Tibial artery (tissue), 4 donors: ENCODE results near the gene CYP27B1.

ENCODE experiments used
- DNase-seq, 2 donors: peaks; one replicate each; pipeline ENCODE4 v3.0.0-alpha.2; 2019
- H3K27ac ChIP-seq, 2 donors: fragments of 200-600 bp; sonication (generic) in 1 of 2; 1 replicate in 1 of 2; 2 replicates in 1 of 2; pipeline ENCODE4 v1.5.1; 2018 to 2019; ENCODE audit warnings: mild to moderate bottlenecking in 1 of 2
- H3K27me3 ChIP-seq, 2 donors: fragments of 200-600 bp; sonication (generic) in 1 of 2; one replicate each; pipeline versions ENCODE4 v1.5.1 to v1.6.0; 2016 to 2019
- H3K36me3 ChIP-seq, 3 donors: fragments of 200-600 bp; sonication (generic) in 2 of 3; one replicate each; pipeline ENCODE4 v1.5.1; 2016 to 2019; ENCODE audit warnings: mild to moderate bottlenecking in 2 of 3
- H3K4me1 ChIP-seq, 4 donors: fragments of 200-600 bp; sonication (generic) in 2 of 4; 1 replicate in 3 of 4; 2 replicates in 1 of 4; pipeline ENCODE4 v1.5.1; 2016 to 2019
- H3K4me3 ChIP-seq, 2 donors: fragments of 200-600 bp; sonication (generic) in 1 of 2; 1 replicate in 1 of 2; 2 replicates in 1 of 2; pipeline ENCODE4 v1.5.1; 2018 to 2019; ENCODE audit warnings: mild to moderate bottlenecking in 2 of 2
- H3K9me3 ChIP-seq, 3 donors: fragments of 200-600 bp; sonication (generic) in 1 of 3; one replicate each; pipeline ENCODE4 v1.5.1; 2016 to 2019
- intact Hi-C: fragments of 100-400 bp; cut with DNase I; formaldehyde crosslinking; loops from one replicate; pipeline ENCODE4 v1.15.0; 2023; ENCODE audit warnings: low total_unique reads
- TF ChIP-seq, protein P1 (sequence below), 2 experiments: fragments of 200-600 bp in 1 of 2; fragments of 450-650 bp in 1 of 2; IDR thresholded peaks; one replicate each; pipeline ENCODE4 v1.5.1; 2017 to 2019; ENCODE audit warnings: antibody characterized with exemption in 2 of 2, mild to moderate bottlenecking in 1 of 2, moderate library complexity in 1 of 2

CYP27B1 gene

GRCh38 chr12:57719777-57720605 lies 46.9 kb downstream of the CYP27B1 start:
- DNase-seq = no peak
- H3K27me3 ChIP-seq = peaks cover 0 to 6% of the 10 kb centered on the region in 2 donors
- peaks cover 56 to 71% (median 64%) of the 10 kb centered on the region in 3 donors for H3K36me3 ChIP-seq
- no peak overlapping the region for H3K27ac ChIP-seq
- TF ChIP-seq, protein P1, sequence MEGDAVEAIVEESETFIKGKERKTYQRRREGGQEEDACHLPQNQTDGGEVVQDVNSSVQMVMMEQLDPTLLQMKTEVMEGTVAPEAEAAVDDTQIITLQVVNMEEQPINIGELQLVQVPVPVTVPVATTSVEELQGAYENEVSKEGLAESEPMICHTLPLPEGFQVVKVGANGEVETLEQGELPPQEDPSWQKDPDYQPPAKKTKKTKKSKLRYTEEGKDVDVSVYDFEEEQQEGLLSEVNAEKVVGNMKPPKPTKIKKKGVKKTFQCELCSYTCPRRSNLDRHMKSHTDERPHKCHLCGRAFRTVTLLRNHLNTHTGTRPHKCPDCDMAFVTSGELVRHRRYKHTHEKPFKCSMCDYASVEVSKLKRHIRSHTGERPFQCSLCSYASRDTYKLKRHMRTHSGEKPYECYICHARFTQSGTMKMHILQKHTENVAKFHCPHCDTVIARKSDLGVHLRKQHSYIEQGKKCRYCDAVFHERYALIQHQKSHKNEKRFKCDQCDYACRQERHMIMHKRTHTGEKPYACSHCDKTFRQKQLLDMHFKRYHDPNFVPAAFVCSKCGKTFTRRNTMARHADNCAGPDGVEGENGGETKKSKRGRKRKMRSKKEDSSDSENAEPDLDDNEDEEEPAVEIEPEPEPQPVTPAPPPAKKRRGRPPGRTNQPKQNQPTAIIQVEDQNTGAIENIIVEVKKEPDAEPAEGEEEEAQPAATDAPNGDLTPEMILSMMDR (IDR thresholded peaks at IDR 0.05) = no peak
- no peak overlapping the region for H3K4me3 ChIP-seq
- no peaks in the 10 kb centered on the region for H3K9me3 ChIP-seq
- no peaks in the 10 kb centered on the region for H3K4me1 ChIP-seq
- intact Hi-C loops = loop anchor here (10.0 kb wide), 1 partner anchor 185 kb away; no protein-coding TSS in a partner anchor

- intact Hi-C loops = no loop called here
- H3K27ac ChIP-seq = no peak overlapping the region
- H3K4me3 ChIP-seq = no peak overlapping the region
- TF ChIP-seq, protein P1 (IDR thresholded peaks at IDR 0.05) = no peak
- H3K4me1 ChIP-seq = no peaks in the 10 kb centered on the region
- H3K9me3 ChIP-seq = no peaks in the 10 kb centered on the region
- peaks cover 64 to 82% (median 71%) of the 10 kb centered on the region in 3 donors for H3K36me3 ChIP-seq
- no peaks in the 10 kb centered on the region for H3K27me3 ChIP-seq
- DNase-seq = no peak
Observed at GRCh38 chr12:57718641-57719528, 48.0 kb downstream of the CYP27B1 start.

DNA sequence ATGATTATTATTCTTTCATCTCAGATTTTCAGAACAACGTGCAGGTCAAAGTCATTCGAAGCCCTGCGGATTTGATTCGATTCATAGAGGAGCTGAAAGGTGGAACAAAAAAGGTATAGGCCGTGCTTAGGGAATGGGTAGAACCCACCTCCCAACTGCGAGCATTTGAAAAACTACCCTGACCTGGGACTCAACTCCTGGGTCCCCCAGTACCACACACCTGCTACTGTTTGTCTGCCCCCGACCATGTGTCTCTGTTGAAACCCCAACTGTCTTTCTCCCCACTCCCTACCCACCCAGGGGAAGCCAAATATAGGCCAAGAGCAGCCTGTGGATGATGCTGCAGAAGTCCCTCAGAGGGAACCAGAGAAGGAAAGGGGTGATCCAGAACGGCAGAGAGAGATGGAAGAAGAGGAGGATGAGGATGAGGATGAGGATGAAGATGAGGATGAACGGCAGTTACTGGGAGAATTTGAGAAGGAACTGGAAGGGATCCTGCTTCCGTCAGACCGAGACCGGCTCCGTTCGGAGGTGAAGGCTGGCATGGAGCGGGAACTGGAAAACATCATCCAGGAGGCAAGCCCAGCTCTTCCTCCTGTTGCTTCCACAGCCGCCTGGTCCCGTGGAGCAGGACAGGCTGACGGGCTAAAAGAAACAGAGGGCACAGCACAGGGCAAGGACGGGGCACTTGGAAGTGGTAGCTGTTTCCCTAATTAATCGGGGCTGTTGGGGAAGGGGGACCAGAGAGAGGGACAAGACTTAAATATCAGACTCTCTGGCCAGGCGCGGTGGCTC lies 48.8 kb downstream of the CYP27B1 start:
- Histone ChIP-seq H3K27ac (no peak overlapping the region), H3K36me3 (peaks cover 64 to 91% (median 71%) of the 10 kb centered on the region in 3 donors), H3K27me3 (no peaks in the 10 kb centered on the region), H3K9me3 (no peaks in the 10 kb centered on the region), H3K4me1 (no peaks in the 10 kb centered on the region), H3K4me3 (no peak overlapping the region)
- TF ChIP-seq, protein P1 (IDR thresholded peaks at IDR 0.05) = no peak
- intact Hi-C loops = no loop called here
- DNase-seq = no peak

- H3K27ac ChIP-seq = no peak overlapping the region
- H3K4me3 ChIP-seq = no peak overlapping the region
- TF ChIP-seq, protein P1 (IDR thresholded peaks at IDR 0.05) = no peak
- no peaks in the 10 kb centered on the region for H3K9me3 ChIP-seq
- no peaks in the 10 kb centered on the region for H3K4me1 ChIP-seq
- H3K27me3 ChIP-seq = no peaks in the 10 kb centered on the region
- intact Hi-C loops = no loop called here
- DNase-seq = no peak
- H3K36me3 ChIP-seq = peaks cover 64 to 95% (median 71%) of the 10 kb centered on the region in 3 donors
Observed at GRCh38 chr12:57717131-57717530, 49.7 kb downstream of the CYP27B1 start.

GRCh38 chr12:57716305-57716704 lies 50.6 kb downstream of the CYP27B1 start:
- intact Hi-C loops = no loop called here
- Histone ChIP-seq H3K4me1 (no peaks in the 10 kb centered on the region), H3K36me3 (peaks cover 64 to 93% (median 70%) of the 10 kb centered on the region in 3 donors), H3K27me3 (no peaks in the 10 kb centered on the region), H3K27ac (no peak overlapping the region), H3K4me3 (no peak overlapping the region), H3K9me3 (no peaks in the 10 kb centered on the region)
- no peak for DNase-seq
- TF ChIP-seq, protein P1 (IDR thresholded peaks at IDR 0.05) = no peak
